Right forelimb (tissue), 1 donor: Measurements from ENCODE around the gene TIMP4.

Experiments used
- DNase-seq: peaks from one replicate; pipeline ENCODE4 v3.0.0-alpha.2; 2018

The TIMP4 gene

DNA sequence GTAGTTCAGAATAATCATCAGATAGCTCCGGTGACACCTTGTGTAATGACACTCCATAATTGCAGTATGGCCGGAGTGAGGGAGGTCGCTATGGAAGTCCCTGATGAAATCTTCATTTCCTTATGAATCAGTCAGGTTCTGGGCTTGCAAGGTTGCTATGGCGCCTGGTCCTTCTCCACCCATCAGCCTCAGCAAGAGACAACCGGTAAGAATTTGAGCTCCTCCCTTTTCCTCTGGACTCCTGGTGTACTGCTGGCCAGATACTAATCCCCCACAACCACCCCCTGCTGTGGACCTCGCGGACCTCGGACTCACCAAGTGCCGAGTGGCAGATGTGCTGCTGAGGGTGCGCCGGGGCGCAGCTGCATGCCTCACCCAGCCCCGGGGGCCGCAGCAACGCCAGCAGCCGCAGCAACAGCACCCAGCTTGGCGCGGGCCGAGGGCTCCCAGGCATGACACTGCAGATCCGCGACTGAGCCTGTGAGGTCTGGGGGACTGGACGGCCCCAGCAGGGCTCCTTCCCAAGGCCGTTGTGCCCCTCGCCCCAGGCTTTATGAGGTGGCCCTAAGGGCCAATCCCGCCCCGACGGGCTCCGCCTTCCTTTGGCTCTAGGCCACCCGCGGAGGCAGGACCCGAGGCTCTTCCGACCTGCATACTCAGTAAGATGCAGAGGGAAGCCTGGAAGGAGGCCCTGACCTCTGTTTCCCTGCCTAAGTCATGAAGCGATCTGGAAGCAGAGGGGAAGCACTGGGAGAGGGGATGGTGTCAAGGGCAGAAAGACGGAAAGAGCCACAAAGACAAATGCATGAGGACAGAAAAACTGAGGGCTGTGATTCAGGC lies at the start of gene TIMP4:
Gene TIMP4 (minus strand): TSS at position 526 of the 840 bp plus-strand sequence. CDS start 72 bp downstream, at position 454.
- DNase-seq: peak; percentile 49

DNA sequence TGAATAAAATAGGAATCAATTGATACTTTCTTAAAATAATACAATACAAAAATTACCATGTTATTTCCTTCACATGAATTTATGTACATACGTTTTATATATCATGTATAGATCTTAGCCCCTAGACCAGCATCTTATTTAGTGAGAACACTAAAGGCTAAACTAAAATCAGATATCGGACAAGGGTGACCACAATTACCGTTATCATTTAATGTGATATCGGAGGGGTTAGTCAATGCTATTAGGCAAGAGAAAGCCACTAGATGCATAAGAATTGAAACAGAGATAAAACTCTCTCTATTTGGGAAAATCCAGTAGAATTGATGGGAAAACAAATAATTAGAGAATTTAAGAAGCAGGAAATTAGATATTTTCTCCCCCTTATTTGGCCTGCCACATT lies 46.5 kb upstream of the TIMP4 start:
- no peak for DNase-seq

DNA sequence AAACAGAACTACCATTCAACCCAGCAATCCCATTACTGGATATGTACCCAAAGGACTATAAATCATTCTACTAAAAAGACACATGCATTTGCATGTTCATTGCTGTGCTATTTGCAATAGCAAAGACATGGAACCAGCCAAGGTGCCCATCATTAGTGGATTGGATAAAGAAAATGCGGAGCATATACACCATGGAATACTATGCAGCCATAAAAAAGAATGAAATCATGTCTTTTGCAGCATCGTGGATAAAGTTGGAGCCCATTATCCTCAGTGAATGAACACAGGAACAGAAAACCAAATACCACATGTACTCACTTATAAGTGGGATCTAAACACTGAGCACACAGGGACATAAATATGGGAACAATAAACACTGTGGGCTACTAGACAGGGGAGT lies 43.1 kb upstream of the TIMP4 start:
- DNase-seq: no peak

DNA sequence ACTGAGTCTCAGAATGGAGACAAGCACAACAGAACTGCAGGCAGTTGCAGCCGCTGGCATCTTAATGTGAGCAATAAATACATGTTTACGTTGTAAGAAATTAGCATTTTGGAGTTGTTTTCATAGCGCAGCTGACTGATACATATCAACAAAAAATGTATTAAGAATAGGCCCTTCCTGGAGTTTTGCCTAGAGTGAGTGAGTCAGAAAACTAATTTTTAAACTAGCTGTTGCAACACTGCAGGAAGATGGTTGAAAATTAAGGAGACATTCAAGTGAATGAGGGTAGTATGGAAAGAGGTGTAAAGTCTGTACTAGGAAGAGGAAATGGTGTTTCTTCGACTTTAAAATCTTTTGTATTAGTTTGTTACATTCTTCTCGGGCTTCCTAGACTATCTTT lies 39.6 kb upstream of the TIMP4 start:
- no peak for DNase-seq

DNA sequence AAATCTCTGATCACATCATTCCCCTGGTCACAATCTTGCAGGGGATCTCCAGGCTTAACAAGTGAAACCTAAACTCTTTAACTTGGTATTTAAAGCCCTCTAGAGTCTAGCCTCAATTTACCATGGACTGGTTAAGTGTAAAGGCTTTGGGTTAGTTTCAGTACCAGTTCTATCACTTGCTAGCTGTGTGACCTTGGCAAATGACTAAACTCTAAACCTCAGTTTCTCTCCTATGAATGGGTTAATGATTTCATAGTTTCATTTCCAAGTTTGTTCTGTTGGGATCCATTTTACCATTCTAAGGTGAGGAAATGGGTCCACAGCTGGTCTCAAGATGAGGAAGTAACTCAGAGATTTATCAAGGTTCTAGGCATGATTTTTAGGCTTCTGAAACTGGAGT lies 38.8 kb upstream of the TIMP4 start:
- no peak for DNase-seq

DNA sequence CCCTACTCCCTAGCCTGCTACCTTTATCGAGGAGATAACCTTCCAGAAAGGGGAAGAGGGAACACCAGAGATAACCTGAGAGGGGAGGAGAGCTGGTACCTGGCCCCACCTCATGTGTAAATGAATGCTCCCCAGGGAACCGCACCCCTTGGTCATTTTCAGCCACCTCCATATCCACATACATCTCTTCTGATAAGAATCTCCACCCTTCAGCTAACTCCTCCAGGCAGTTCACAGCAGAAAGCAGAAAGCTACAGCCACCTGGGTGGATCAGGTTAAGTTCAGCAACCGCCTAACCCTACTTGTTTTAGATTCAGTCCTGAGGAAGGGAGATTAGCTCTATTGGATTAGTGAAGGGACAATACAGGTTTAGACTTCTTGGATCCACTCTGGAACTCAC lies 38.0 kb upstream of the TIMP4 start:
- no peak for DNase-seq

DNA sequence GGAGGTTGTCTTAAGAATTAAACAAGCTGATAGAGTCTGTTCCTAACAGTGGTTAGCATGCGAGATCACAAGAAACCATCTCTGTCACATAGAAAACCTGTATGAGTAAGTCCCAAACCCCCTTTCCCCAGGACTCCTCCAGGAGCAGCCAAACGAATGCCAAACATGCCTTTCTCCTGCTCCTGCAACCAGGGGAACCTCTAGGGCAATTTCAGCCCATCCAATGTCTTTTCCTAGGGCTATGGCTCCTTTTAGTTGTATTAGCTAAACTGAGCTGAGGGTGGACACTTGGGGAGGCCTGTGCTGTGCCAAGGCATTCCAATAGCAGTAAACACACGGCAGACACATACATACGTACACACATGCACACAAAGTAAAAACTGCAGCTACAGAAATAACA lies 36.5 kb upstream of the TIMP4 start:
- DNase-seq: no peak

DNA sequence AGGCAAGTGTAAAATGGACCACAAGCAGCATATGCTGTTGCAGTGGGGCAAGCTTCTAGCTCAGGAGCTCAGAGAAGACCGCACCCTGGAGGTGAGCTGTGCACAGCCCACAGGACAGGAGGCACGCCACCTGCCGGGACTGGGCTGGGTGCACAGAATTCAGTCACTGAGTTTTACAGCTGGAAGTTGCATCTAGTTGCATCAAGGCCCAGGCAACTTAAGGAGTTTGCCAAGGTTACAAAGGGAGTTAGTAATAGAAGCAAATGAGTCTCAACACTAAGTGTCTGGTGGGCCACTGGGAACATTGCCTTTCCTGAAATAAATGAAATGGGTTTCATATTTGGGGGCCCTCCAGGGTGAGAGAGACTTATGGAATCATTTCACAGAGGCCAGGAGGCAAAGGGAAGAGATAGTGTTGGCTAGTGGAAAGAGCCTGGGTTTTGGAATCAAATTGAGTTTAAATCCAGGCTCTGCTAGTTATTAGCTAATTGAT lies 36.0 kb upstream of the TIMP4 start:
- no peak for DNase-seq

DNA sequence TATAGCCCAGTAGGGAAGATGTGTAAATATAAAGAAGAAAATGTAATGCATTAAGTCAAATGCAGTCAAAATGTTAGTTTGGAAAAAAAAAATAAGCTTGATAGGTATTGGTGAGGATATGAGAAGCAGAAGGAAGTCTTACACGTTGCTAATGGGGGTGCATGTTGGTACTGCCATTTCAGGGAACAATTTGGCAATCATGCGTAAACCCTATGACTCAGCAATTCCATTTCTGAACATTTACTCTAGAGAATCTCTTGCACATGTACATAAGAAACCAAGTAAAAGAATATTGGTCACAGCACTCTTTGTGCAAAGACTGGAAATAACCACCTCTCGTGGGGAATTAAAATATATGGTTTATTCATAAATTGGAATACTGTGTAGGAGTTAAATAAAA lies 35.5 kb upstream of the TIMP4 start:
- no peak for DNase-seq

DNA sequence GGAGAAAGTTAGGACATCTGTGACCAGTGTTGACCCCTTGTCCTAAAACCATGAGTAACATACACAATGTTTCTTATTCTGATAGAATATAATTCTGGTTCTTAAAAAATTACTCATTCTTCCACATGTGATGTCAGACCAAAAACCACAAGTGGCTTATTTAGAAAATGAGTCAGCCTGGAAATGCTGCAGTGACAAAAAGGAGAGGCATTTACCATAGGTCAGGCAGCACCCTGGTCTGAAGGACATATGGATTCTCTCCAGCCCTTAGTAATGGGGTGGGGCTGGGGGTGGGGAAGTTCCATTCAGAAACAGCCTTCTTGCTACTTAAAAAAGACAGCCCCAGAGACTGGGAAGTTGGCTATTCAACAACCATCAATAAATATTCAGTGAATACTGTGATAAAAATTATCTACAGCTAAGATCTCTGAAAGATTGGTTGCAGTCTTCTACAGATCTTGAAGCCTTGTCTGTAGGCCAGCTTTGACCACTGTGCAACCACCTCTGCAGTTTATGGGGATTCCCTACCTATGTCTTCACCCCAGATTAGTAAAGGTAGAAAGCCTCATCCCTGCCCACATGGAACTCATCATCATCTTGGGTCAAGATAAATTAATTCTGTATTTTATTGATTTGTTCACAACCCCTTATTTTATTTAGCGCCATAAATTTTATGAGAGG lies 34.9 kb upstream of the TIMP4 start:
- no peak for DNase-seq

DNA sequence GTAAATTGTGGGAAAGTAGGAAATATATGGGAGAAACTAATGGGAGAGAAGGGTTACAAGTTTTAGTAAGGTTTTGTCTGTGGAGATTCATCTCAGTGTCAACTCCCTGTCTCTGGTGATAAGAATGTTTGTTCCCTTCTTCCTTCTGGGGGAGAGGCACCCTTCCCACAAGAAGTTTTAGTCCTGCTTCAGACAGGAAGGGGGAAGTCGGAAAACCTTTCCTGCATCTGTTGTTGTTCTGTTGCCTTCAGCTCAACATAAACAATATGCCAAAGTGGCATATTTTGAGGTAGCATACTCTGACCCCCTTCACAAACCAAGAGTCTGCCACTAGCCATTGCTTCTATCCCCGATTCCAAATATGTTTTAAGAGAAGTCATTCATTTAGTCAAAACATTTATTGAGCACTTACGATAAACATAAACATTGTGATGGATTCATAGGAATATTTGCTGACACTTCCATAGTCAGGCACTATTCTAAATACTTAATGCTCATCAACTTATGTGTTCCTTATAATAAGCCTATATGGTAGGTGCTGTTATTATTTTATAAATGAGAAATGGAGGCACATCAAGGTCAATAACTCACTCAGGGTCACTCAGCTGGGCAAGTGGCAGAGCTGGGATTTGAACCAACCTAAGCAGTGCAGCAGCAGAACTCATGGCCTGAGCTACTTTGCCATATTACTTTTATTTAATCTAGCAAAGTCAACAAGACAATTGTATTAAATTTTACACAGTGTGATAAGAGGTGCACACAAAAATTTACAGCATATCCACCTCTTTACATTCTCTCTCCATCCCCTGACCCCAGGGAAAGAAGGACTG lies 34.2 kb upstream of the TIMP4 start:
- DNase-seq: no peak

DNA sequence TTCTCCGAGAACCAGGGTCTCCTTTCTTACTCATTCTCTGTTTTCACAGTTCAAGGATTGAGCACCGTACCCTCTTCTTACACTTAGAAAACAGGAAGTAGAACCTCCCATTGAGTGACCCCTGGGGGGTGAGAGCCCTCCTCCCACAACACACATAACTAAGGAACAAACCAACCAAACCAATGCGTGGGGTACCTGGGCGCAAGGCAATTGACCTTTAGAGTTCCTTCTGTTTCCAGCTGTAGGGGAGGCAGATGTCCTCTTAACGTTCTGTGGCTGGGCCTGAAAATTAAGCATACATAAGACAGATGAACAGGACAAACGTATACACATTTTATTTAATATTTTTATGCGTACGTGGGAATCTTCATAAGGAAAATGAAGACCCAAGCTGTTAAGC lies 33.5 kb upstream of the TIMP4 start:
- no peak for DNase-seq

DNA sequence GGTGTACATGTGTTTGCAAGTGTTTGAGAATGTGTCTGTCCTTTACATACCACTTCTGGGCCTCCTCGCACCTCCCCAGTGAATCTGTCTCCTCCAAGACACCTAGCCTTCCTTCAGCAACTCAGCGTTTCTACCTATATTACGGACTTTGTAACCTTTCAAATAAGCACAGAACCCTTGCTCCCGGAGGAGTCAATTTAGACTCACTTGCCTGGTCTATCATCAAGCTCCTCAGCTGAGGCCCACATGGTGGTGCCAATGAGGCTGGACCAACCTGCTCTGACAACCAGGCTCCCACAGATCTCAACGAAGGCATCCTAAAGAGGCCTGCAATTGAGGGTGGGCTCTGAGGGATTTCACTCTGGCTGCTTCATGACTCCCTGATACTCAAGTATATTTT lies 32.8 kb upstream of the TIMP4 start:
- DNase-seq: no peak

DNA sequence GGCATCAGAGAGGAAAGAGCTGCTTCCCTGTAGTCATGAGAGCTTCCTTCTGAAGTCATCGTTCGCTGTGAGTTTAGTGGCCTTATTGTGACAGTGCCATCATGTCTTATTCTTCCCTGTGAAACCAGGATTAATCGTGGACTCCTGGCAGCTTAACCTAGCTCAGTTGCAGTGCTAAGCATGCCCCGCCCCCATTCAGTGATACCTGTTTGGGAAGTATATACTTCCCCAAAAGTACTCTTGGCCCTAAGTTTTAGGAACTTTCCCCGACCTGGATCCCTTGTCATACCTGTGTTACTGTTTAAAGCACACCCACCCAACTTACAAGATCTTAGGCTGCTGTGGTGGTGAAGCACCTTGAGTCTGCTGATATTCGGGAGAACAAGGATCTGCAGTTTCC lies 32.1 kb upstream of the TIMP4 start:
- no peak for DNase-seq

DNA sequence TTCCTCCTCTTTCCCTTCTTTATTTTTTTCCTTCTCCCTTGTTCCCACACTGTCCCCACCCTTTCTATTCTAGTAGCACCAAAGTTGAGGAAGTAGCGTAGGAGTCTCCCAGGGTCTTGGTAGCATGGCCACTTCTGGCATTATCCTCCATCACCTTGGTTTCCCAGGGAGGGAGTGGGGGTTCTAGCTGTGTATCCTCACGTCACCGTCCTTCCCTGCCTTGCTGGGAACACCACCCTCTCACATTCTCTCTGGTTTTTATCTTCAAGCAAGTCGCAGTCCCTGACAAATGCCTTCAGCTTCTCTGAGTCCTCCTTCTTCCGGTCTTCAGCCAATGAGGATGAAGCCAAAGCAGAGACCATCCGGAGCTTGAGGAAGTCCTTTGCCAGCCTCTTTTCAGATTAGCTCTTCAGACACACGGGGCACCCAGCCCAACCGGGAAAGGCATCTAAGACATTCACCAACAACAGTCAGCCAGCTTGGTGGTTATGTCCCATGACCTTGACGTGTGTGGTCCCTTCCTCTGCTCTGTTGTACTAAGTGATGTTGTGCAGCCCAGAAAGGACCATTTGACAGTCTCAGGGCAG lies 31.6 kb upstream of the TIMP4 start:
- DNase-seq: no peak

DNA sequence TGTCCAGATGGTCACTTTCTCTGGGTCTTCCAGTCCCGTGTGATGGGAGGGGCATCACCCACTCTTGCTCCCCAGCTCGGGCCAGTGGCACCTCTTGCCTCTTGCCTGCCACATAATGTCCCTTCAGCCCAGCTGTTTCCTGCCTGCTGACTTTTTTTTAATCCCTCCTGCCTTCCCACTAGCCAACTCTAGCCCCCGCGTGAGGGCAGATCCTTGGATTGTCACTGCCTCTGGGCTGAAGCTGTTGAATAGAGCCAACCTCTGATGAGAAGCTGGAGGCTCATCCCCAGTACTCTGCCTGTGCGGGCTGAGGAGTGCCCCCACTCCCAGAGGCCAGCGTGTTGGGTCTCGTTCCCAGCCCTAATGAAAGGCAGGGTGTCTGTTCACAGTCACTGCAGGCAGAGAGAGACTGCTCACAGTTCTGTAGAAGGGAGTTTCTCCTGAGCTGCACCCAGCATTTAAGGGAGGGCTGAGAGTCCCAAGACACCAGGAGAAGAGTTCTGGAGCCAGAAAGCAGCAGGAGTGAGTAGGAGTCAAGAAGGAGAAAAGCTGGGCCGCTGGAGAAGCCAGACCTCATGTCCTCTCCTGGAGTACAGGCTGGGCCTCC lies 30.1 kb upstream of the TIMP4 start:
- no peak for DNase-seq

DNA sequence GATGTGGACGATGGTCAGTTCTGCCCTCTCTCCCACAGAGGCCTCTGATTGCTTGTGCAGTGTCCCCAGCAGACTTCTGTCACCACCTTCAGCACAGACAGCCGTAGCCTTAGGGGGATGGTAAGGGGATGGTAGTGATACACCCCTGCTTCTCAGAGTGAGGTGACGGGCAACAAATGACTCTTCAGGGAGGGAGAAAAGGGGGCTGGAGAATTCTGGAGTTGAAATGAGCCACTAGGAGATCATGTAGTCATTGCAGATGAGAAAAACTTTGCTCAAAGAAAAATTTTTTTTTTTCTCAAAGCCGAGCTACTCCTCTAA lies 29.6 kb upstream of the TIMP4 start:
- no peak for DNase-seq

DNA sequence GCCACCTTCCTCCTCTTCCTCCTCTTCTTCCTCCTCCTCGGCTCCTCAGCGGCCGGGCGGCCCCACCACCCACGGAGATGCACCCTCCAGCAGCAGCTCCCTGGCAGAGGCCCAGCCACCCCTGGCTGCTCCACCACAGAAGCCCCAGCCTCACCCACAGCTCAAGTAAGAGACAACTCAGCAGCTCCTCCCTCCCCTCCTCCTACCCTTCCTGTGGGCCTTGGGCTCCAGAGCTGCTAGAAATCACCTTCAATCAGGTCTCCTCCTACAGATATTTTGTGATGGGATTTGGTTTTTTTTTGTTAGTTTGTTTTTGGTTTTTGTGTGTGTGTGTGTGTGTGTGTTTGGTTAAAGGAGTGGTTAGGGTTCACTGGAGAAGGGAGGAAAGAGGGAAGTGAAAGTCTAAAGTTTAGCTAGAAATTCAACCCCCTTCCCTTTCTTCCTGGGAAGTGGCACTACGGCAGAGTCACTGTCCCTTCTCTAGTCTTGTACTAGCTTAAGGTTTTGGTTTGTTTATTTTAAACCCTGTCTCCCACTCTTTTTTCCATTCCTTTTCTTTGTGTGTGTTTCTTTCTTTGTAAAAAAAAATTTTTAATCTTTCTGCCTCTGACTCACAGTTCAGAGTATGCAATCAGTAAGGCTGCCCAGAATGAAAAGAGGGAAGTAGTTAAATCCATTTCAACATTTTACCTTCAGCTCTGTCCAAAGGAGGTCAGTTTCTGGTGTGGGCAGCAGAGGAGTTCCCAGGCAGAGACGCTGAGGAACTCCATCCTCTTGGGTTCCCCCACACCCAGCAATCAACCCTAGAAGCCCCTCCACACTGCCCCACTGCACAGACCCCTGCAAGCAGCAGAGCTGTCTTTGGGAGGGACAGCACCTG lies 29.0 kb upstream of the TIMP4 start:
- no peak for DNase-seq

DNA sequence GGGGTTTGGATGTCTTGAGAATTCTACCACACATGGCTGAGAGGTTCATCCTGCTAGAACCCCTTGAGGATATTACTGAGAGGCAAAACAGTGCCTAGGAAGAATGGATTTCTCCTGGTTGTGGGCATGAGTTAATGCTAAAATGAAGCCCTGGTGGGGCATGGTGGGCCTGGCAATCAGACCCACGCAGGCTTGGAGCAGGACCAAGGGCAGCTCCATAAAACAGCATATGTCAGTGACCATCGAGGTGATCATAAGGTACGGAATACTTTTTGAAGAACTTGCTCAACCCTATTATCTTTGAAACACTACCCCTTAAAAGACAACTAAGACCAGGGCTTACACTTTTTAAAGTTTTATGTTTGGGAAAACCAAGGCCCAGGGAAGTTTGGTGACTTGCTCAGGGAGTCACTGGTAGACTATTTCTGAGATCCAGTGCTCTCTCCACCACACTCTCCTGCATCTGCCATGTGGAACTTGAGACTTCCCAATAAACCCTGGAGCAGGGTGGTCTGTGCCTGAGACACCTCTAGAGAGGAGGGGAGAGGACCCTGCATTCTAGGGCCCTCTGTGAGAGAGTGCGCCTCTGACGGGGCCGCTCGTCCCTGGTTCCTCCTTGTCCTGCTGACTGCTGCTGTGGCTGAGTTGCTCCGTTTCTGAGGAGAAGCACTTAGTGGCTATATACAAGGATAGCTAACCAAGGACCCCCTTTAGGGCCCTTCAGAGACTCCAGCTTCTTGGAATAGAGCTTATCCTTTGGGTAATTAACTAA lies 28.0 kb upstream of the TIMP4 start:
- DNase-seq: no peak

DNA sequence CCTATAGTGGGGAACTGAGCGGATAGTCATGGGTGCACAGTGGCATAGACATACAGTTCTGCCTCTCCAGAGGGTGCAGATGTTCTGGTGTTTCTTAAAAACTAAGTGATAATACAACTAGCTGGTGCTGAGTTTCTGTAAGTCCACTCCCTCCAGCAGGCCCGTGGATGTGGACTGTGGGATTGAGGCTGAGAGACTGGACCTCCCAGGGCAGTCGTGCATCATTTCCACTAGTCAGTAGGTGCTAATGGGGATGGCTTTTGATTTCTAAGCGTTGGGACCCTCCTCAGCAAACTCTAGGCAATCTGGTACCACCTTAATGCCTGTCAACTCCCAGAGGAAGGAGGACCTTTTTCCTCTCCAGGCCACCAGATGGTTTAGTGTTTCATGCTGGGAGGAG lies 27.3 kb upstream of the TIMP4 start:
- DNase-seq: no peak

DNA sequence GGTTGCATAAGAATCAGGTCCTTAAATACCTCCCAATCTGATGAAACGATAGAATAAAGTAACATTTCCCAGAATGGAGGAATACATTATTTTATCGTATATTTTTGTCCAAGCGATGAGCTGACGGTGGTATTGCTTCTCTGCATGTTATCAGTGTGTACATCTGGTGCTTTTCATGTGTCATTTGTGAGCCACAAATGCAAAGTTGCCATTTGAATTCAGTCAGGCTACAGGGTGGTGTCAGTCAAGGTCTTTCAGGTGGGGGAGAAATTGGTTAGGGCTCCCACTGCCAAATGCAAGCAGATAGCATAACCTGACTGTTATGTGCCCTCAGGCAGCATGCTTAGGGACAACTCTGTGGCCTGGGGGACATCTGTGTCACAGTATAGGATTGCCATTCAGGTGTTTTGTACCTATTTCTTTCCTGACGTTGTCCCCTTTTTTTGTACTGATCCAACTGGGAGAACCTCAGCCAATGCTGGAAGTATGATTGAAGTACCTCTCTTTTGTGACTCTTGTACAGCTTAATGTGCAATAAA lies 26.5 kb upstream of the TIMP4 start:
- no peak for DNase-seq
